ENCODE results near the gene KLK13. TPM values are rescaled to one million over a fixed set of nuclear protein-coding genes. Genes with fewer than 3 reads are reported as not detected.
A peak's percentile ranks its signal among the peaks of the same experiment; 100 is the strongest.

KLK13 gene
- total and polyA plus RNA-seq, 10 donors: 0.13 TPM; not detected in 9

DNA sequence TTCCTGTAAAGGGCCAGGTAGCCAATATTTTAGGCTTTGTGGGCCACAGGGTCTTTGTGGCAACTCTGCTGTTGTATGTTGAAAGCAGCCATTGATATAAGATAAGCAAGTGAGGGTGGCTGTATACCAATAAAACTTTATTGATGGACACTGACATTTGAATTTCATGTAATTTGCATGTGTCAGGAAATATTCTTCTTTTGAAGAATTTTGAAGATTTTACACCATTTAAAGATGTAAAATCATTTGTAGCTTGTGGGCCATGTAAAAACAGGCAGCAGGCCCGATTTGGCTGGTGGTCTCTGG lies 45.7 kb upstream of the KLK13 start:
- TF ChIP-seq POLR2A (IDR thresholded peaks at IDR 0.05) (no peak), POLR2AphosphoS5 (IDR thresholded peaks at IDR 0.05) (no peak)
- TF ChIP-seq, protein P1, sequence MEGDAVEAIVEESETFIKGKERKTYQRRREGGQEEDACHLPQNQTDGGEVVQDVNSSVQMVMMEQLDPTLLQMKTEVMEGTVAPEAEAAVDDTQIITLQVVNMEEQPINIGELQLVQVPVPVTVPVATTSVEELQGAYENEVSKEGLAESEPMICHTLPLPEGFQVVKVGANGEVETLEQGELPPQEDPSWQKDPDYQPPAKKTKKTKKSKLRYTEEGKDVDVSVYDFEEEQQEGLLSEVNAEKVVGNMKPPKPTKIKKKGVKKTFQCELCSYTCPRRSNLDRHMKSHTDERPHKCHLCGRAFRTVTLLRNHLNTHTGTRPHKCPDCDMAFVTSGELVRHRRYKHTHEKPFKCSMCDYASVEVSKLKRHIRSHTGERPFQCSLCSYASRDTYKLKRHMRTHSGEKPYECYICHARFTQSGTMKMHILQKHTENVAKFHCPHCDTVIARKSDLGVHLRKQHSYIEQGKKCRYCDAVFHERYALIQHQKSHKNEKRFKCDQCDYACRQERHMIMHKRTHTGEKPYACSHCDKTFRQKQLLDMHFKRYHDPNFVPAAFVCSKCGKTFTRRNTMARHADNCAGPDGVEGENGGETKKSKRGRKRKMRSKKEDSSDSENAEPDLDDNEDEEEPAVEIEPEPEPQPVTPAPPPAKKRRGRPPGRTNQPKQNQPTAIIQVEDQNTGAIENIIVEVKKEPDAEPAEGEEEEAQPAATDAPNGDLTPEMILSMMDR (IDR thresholded peaks at IDR 0.05 in 8 of 11, conservative IDR thresholded peaks at IDR 0.05 in 3 of 11): no peak
- H3K27ac ChIP-seq: no peak overlapping the region
- DNase-seq: no peak
- H3K4me1 ChIP-seq: peaks cover 10 to 75% (median 22%) of the 10 kb centered on the region in 6 donors
- peaks cover 0 to 4% (median 0%) of the 10 kb centered on the region in 6 donors for H3K36me3 ChIP-seq
- 60 to 74% (median 71%) methylated on average over 1 of the region's 1 CpG for WGBS, 5 donors
- intact Hi-C loops (cut with DNase I; ENCODE audit: low total_unique reads): no loop called here
- peaks cover 0 to 11% (median 0%) of the 10 kb centered on the region in 7 donors for H3K27me3 ChIP-seq (replicated peaks in 1 of 7)
- H3K4me3 ChIP-seq: no peak overlapping the region
- H3K9me3 ChIP-seq: no peaks in the 10 kb centered on the region

DNA sequence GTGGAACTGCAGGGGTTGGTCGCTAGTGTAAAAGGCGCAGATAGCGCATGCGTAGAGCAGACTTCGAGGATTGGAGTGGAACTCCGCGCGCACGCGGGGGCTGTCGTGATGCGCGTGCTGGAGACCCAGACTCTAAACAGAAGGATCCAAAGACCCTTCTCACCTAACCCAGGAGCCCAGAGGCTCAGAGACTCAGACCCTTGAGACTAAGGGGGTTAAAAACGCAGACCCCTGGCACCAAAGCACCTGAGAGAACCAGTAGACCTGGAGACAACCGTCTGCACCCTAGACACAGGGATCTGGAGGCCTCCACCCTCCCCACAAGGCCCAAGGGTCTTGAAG lies 43.9 kb upstream of the KLK13 start:
- intact Hi-C loops (cut with DNase I; ENCODE audit: low total_unique reads): no loop called here
- DNase-seq: no peak
- 2 to 6% (median 4%) methylated on average over 14 to 15 of the region's 15 CpGs for WGBS, 5 donors
- no peak for TF ChIP-seq POLR2AphosphoS5 (IDR thresholded peaks at IDR 0.05)
- TF ChIP-seq, protein P1 (IDR thresholded peaks at IDR 0.05 in 8 of 11, conservative IDR thresholded peaks at IDR 0.05 in 3 of 11): peak in 1 of 11 experiments; percentile 25
- peaks cover 10 to 68% (median 19%) of the 10 kb centered on the region in 6 donors for H3K4me1 ChIP-seq
- peaks cover 0 to 21% (median 4%) of the 10 kb centered on the region in 6 donors for H3K36me3 ChIP-seq
- H3K27ac ChIP-seq: peak overlapping the region in 7 of 8 donors; percentile 32 to 86 (median 78)
- no peaks in the 10 kb centered on the region for H3K9me3 ChIP-seq
- H3K4me3 ChIP-seq: peak overlapping the region; percentile 74 to 96 (median 84)
- H3K27me3 ChIP-seq (replicated peaks in 1 of 7): peaks cover 0 to 4% (median 0%) of the 10 kb centered on the region in 7 donors

DNA sequence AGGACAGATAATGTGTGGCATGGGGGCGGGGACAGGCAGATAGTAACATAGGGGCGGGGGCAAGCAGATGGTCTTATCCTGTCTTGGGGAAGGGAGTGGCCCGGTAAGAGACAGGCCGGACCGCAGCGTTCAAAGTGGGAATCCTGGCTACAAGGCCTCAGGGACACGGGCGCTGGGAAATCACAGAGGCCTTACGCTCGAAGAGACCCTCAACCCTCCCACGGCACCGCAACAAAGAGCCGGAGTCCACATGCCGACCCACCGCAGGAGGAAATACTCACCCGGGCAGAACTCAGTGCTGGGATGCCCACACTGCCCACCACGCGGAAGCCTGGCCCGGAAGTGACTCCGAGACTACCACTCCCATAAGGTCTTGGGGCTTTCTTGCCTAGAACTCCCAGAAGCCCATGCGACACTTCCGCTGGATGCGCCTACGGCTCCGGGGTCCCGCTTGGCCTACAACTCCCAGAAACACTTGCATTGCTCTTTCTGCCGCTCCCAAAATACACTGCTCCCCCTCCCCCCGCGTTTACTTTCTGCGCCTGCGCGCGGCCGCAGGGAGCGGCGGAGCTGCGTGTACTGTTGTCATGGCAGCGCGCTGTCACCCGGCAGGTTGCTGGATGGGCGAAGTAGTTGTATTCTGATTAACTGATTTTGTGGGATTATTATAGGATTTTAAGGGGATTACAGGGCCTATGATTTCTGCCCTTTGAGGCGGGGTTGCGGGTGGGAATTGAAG lies 43.3 kb upstream of the KLK13 start, which contains the start of gene CTU1:
Gene CTU1 (minus strand): TSS at position 344 of the 739 bp plus-strand sequence. CDS start 3,840 bp downstream, outside the sequence.
- WGBS, 5 donors: 0 to 1% (median 0%) methylated on average over 22 to 43 of the region's 43 CpGs
- intact Hi-C loops (cut with DNase I; ENCODE audit: low total_unique reads): no loop called here

More for the DNA sequence above, 43.3 kb upstream of the KLK13 start, which contains the start of gene CTU1:
- Histone ChIP-seq H3K4me1 (peaks cover 10 to 67% (median 21%) of the 10 kb centered on the region in 6 donors), H3K27ac (peak within 1 kb of the TSS in 7 of 8 donors; percentile 32 to 86 (median 78)), H3K4me3 (peak within 1 kb of the TSS; percentile 74 to 96 (median 84)), H3K27me3 (replicated peaks in 1 of 7) (no peaks in the 10 kb centered on the region), H3K36me3 (peaks cover 0 to 26% (median 9%) of the 10 kb centered on the region in 6 donors), H3K9me3 (no peaks in the 10 kb centered on the region)
- TF ChIP-seq, protein P1 (IDR thresholded peaks at IDR 0.05 in 8 of 11, conservative IDR thresholded peaks at IDR 0.05 in 3 of 11): peak in 4 of 11 experiments; percentile 7 to 69 (median 52)
- TF ChIP-seq POLR2A (IDR thresholded peaks at IDR 0.05): peak in 2 of 3 donors; percentile 15 to 45
- TF ChIP-seq POLR2AphosphoS5 (IDR thresholded peaks at IDR 0.05): peak; percentile 86 to 91 (median 90)
- DNase-seq: peak; percentile 99
